Breast epithelium (tissue), 3 donors: Measurements from ENCODE around the gene DPYSL4.

Source experiments
- CTCF ChIP-seq, 3 donors: fragments of 450-650 bp; IDR thresholded peaks; one replicate each; pipeline ENCODE4 v1.5.1; 2016 to 2017; ENCODE audit warnings: antibody characterized with exemption in 3 of 3, mild to moderate bottlenecking in 3 of 3, moderate library complexity in 3 of 3
- POLR2A ChIP-seq: fragments of 450-650 bp; IDR thresholded peaks from one replicate; pipeline ENCODE4 v1.6.1; 2016; ENCODE audit warnings: antibody characterized with exemption, mild to moderate bottlenecking, moderate library complexity

- TF ChIP-seq CTCF (IDR thresholded peaks at IDR 0.05) (no peak), POLR2A (no peak)
Observed at GRCh38 chr10:132180736-132181135, 6.0 kb upstream of the DPYSL4 start.
